HepG2 (cell line): ENCODE data around the gene GGNBP2. TPM values are rescaled to one million over a fixed set of nuclear protein-coding genes. Genes with fewer than 3 reads are reported as not detected.

Source experiments
- AHDC1 ChIP-seq: sonication (generic); formaldehyde crosslinking; IDR thresholded peaks from 2 replicates; pipeline ENCODE4 v1.5.1; 2020; ENCODE audit warnings: mild to moderate bottlenecking, missing genetic modification reagents, borderline replicate concordance
- ATF7-NPFF ChIP-seq: sonication (generic); formaldehyde crosslinking; IDR thresholded peaks from 2 replicates; pipeline ENCODE4 v1.8.1; 2023; ENCODE audit warnings: mild to moderate bottlenecking, low read depth, missing genetic modification reagents, moderate library complexity
- BRF2 ChIP-seq: sonication (generic); formaldehyde crosslinking; IDR thresholded peaks from 2 replicates; pipeline ENCODE4 v1.8.1; 2022; ENCODE audit warnings: mild to moderate bottlenecking, missing genetic modification reagents
- CHD4 ChIP-seq: fragments of 200-600 bp; sonication (generic); IDR thresholded peaks from 2 replicates; pipeline ENCODE4 v1.7.0; 2017; ENCODE audit warnings: mild to moderate bottlenecking, low read length, borderline replicate concordance
- HNRNPL ChIP-seq: fragments of 200-400 bp; formaldehyde crosslinking; IDR thresholded peaks from 2 replicates; pipeline ENCODE4 v1.6.1; 2017; ENCODE audit warnings: mild to moderate bottlenecking, low read depth, low read length
- KLF6 ChIP-seq: IDR thresholded peaks from 2 replicates; pipeline ENCODE4 v1.8.0; 2016; ENCODE audit warnings: missing biosample characterization, missing genetic modification reagents
- MBNL3 ChIP-seq: fragments of 250-450 bp; sonication (Bioruptor Pico); conservative IDR thresholded peaks from 2 replicates; pipeline ENCODE4 v1.8.0; 2022; ENCODE audit warnings: mild to moderate bottlenecking, inconsistent platforms
- MEF2D ChIP-seq: sonication (generic); formaldehyde crosslinking; IDR thresholded peaks from 2 replicates; pipeline ENCODE4 v1.5.1; 2020; ENCODE audit warnings: mild to moderate bottlenecking, missing genetic modification reagents
- NFIC ChIP-seq: IDR thresholded peaks from 2 replicates; pipeline ENCODE4 v1.6.1; 2012; ENCODE audit warnings: mild to moderate bottlenecking, low read length, inconsistent platforms
- PCBP1 ChIP-seq: fragments of 200-400 bp; formaldehyde crosslinking; IDR thresholded peaks from 2 replicates; pipeline ENCODE4 v1.6.1; 2017; ENCODE audit warnings: mild to moderate bottlenecking, low read depth, low read length, borderline replicate concordance
- PHF8 ChIP-seq: sonication (generic); formaldehyde crosslinking; IDR thresholded peaks from 2 replicates; pipeline ENCODE4 v1.5.0; 2020; ENCODE audit warnings: missing genetic modification reagents
- RXRA ChIP-seq: sonication (generic); formaldehyde crosslinking; IDR thresholded peaks from 2 replicates; pipeline ENCODE4 v1.5.1; 2020; ENCODE audit warnings: missing genetic modification reagents
- SMARCE1 ChIP-seq: fragments of 450-650 bp; IDR thresholded peaks from 2 replicates; pipeline ENCODE4 v1.6.1; 2017; ENCODE audit warnings: borderline replicate concordance
- TBL1XR1 ChIP-seq: fragments of 150-350 bp; IDR thresholded peaks from 2 replicates; pipeline ENCODE4 v1.6.1; 2014; ENCODE audit warnings: borderline replicate concordance, low read length; ENCODE audit not compliant: partially characterized antibody
- YY1 ChIP-seq: IDR thresholded peaks from 2 replicates; pipeline ENCODE4 v1.6.1; 2011; ENCODE audit warnings: low read length, low read depth, moderate library complexity, mild to moderate bottlenecking; ENCODE audit not compliant: insufficient read depth, insufficient replicate concordance
- ZKSCAN1 ChIP-seq: fragments of 150-350 bp; IDR thresholded peaks from 2 replicates; pipeline ENCODE4 v1.6.1; 2014; ENCODE audit warnings: low read length
- ZNF317 ChIP-seq: sonication (generic); formaldehyde crosslinking; IDR thresholded peaks from 2 replicates; pipeline ENCODE4 v1.5.0; 2020; ENCODE audit warnings: mild to moderate bottlenecking, missing genetic modification reagents
- ZNF549 ChIP-seq: sonication (generic); formaldehyde crosslinking; IDR thresholded peaks from 2 replicates; pipeline ENCODE4 v1.5.0; 2020; ENCODE audit warnings: missing genetic modification reagents
- ZNF570 ChIP-seq: sonication (generic); formaldehyde crosslinking; IDR thresholded peaks from 2 replicates; pipeline ENCODE4 v1.4.0; 2020; ENCODE audit warnings: mild to moderate bottlenecking, missing genetic modification reagents, borderline replicate concordance
- ZNF577 ChIP-seq: sonication (generic); formaldehyde crosslinking; IDR thresholded peaks from 2 replicates; pipeline ENCODE4 v1.4.0; 2020; ENCODE audit warnings: mild to moderate bottlenecking, low read depth, missing genetic modification reagents, borderline replicate concordance
- ZNF580 ChIP-seq: IDR thresholded peaks from 2 replicates; pipeline ENCODE4 v1.6.1; 2016; ENCODE audit warnings: low read depth, borderline replicate concordance
- ZNF713 ChIP-seq: sonication (generic); formaldehyde crosslinking; IDR thresholded peaks from 2 replicates; pipeline ENCODE4 v1.4.0; 2020; ENCODE audit warnings: mild to moderate bottlenecking, missing genetic modification reagents
- ZNF850 ChIP-seq: sonication (generic); formaldehyde crosslinking; conservative IDR thresholded peaks from 2 replicates; pipeline ENCODE4 v1.9.0; 2021; ENCODE audit warnings: mild to moderate bottlenecking, missing genetic modification reagents
- ZSCAN22 ChIP-seq: sonication (generic); formaldehyde crosslinking; IDR thresholded peaks from 2 replicates; pipeline ENCODE4 v1.4.0; 2020; ENCODE audit warnings: mild to moderate bottlenecking, missing genetic modification reagents
- polyA plus RNA-seq, 8 experiments: library from polyadenylated mRNA; depleted of rRNA in 3 of 8; stranded (reverse) in 7 of 8; unstranded in 1 of 8; fragments of >200 nt; fragmentation: Illumina TruSeq in 4 of 8; extraction: Trizol in 4 of 8; gene quantifications; 2 replicates each; pipeline versions ENCODE4 v1.2.1 to v1.2.3, GENCODE V29; 2011 to 2016; ENCODE audit warnings: low read depth in 4 of 8, missing spikeins in 1 of 8, mixed read lengths in 1 of 8; ENCODE audit not compliant: insufficient read depth in 1 of 8
- total RNA-seq, 5 experiments: library from RNA; depleted of rRNA; stranded (reverse); fragments of >200 nt; fragmentation: Illumina TruSeq; extraction: Trizol; gene quantifications; 2 replicates each; pipeline ENCODE4 v1.2.3, GENCODE V29; 2016; ENCODE audit warnings: low read depth in 1 of 5

GGNBP2 gene
- total and polyA plus RNA-seq, 2 of the 13 experiments (the other 11 are each of a cell fraction or from before 2014, with no cell fraction given): 53.3 to 84.2 TPM

GRCh38 chr17:36544307-36545076 lies at the start of gene GGNBP2 (continued):
- TF ChIP-seq ZNF549 (CRISPR knock-in tag) (no peak), ZNF580 (CRISPR knock-in tag) (0 out of 2 replicates have a peak, but pooled peaks have one; percentile 52), KLF6 (CRISPR knock-in tag) (peak; percentile 67; the same call in 1 of the 2 replicates), ZNF577 (no peak), ZNF317 (CRISPR knock-in tag) (no peak; the same call in 1 of the 2 replicates), ZNF713 (CRISPR knock-in tag) (0 out of 2 replicates have a peak, but pooled peaks have one; percentile 38), MBNL3 (CRISPR knock-in tag) (no peak), ZNF850 (CRISPR knock-in tag) (no peak), CHD4 (no peak), MEF2D (CRISPR knock-in tag) (no peak), PCBP1 (no peak; the same call in 1 of the 2 replicates), BRF2 (CRISPR knock-in tag) (no peak), NFIC (no peak), ATF7-NPFF (CRISPR knock-in tag) (0 out of 2 replicates have a peak, but pooled peaks have one; percentile 41), ZNF570 (CRISPR knock-in tag) (peak; percentile 49; the same call in 1 of the 2 replicates), HNRNPL (peak; percentile 9; the same call in 1 of the 2 replicates), PHF8 (CRISPR knock-in tag) (peak; percentile 95), YY1 (peak; percentile 51), TBL1XR1 (no peak), SMARCE1 (no peak), RXRA (CRISPR knock-in tag) (peak; percentile 29; the same call in 1 of the 2 replicates), ZKSCAN1 (no peak), ZSCAN22 (no peak), AHDC1 (CRISPR knock-in tag) (no peak)
